GM12865 (cell line): ENCODE data around the gene VASN.

Source experiments
- DNase-seq: peaks from one replicate; pipeline ENCODE4 v3.0.0; 2010; ENCODE audit warnings: low read depth
- H3K4me3 ChIP-seq: 2 replicates; pipeline ENCODE4 v1.5.1; 2011; ENCODE audit warnings: mild to moderate bottlenecking, low read depth, low read length, control low read depth
- CTCF ChIP-seq: IDR thresholded peaks from 2 replicates; pipeline ENCODE4 v1.5.1; 2011; ENCODE audit warnings: low read length, control low read depth, low read depth, inconsistent platforms; ENCODE audit not compliant: insufficient read depth; ENCODE audit errors: missing control alignments

The VASN gene

DNA sequence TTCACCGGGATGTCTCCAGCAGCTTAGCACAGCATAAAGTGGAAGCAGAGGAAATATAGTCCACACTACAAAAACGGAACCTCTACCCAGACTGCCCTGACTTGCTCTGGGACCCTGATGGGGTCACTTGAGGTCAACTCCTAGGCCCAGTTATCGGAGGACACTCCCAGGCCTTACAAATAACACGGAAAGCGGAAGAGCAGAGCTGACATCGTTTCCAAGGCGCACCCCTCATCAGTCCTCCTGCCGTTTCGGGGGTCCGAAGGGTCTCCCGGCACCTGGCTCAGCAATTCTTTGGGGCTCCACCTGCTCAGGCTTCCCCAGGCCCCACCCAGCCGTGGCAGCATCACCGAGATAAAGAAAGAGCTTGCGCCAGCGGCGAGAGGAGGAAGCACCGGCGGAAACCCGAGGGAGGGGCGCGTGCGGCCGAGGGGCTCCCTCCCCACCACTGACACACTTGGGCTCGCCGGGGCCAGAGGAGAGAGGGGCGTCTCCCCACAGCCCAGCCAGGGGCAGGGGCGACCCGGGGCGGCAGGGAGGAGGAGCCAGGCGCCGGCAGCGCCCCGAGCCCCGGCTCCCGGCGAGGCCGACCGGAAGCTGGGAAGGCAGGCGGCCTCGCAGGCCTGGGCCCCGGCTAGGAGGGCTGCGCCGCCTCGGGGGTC is 44.0 kb downstream of the VASN start:
- DNase-seq: peak; percentile 72
- TF ChIP-seq CTCF: no peak
- peak overlapping the region; percentile 90 for H3K4me3 ChIP-seq

DNA sequence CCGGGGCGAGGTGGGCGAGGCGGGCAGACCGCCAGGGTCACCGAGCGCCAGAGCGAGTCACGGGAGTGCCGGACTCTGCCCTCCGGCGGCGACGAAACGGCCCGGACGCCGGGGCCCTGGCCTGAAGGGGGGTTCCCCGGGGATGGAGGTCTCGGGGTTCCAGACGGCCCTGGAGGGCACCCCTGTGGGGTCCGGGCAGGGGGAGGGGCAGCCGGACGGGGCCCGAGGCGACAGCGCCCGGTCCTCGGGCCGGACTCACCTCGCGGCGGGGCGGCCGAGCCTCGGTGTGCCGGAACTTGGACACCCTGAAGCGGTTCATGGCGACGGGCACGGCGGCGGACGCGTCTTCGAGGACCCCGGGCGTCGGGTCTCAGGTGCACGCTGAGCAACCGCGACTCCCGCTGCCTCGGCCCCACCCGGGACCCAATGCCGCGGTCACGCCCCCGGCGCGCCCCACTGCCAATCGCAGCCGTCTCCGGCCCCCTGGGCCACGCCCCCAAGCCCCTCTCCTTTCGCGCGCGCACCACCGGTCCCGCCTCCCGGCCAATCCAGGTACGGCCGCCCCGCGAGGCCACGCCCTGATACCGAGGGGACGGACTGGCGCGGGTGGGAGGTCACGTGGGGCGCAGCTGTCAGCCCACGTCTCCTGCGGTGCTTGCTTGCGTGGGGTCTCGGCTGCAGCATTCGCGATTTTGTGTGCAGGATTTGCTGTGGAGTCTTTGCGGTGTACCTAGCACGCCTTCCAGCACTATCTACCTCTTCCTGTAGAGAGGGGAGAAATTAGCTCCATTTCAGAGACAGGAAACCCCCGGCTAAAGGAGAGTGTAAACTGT is 44.8 kb downstream of the VASN start, which contains the start of gene CORO7:
Gene CORO7 (minus strand): TSS at position 397 of the 833 bp plus-strand sequence. CDS start 78 bp downstream, at position 319.
- H3K4me3 ChIP-seq: peak within 1 kb of the TSS; percentile 90
- peak; percentile 97 for DNase-seq
- no peak for TF ChIP-seq CTCF

DNA sequence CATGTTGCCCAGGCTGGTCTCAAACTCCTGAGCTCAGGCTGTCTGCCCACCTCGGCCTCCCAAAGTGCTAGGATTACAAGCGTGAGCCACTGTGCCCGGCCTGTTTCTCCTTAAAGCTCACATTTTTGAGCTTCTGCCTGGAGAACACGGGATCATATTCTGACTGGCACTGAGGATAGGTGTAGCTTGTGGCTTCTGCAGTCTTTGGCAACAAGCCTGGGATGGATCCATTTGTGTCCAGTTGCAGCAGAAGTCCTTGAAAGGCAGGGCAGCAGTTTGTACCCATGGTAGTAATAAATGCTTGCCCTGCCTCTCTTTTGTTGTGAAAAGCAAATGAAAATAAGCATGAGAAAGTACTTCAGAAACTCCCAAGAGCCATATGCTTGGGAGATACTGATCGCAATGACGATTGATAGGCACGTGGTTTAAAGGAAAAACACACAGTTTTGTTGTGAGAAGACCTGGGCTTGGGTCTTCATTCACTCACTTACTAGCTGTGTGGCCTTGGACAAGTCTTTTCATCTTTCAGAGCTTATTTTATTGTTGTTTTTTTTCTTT is 47.8 kb downstream of the VASN start:
- H3K4me3 ChIP-seq: no peak overlapping the region
- TF ChIP-seq CTCF: no peak
- DNase-seq: no peak

DNA sequence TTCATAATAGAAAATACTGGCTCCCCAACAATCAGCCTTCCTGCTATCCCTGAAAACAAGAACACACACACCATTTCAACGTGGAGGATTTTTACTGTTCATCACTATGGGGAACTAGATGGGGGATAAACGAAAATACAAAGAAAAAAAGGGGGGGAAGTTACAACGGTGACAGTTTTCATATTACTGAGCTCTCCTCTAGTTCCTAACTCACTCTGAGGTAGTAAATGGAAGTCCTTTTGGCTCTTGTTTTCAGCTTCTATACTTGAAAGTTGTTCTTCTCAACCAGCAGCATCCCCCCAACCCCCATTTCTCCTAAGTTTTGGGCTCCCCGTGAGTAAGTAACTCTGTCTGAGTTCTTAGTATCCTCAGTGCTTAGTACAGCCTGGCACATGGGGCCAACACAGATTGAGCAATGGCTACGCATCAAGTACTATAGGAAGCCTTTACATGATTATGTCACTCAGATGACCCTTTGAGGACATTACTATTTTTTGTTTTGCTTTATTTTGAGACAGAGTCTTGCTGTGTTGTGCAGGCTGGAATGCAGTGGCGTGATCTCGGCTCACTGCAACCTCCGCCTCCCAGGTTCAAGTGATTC is 49.0 kb downstream of the VASN start:
- TF ChIP-seq CTCF: no peak
- H3K4me3 ChIP-seq: no peak overlapping the region
- DNase-seq: no peak

DNA sequence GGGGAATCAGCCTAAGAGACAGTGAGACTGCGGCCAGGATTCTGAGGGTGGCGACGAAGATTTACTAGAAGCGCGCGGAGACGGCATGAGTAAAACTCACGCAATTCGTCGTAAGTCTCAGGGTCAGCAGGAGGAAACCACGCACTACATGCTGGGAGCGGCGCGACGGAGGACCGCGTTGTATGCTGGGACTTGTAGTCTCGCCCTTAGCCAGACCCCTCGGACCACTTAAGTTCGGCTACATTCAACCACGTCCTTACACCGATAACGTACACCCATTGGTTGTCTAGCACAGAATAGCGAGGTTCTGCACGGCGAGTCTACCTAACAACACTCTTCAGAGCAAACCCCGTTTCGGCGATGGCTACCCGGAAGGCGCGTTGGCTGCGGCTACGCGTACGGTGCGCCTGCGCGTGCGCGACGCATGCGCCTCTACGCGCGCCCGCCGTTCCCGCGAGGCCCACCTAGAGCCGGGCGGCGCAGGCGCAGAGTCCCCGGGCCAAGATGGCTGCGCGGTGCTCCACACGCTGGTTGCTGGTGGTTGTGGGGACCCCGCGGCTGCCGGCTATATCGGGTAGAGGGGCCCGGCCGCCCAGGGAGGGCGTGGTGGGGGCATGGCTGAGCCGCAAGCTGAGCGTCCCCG is 53.9 kb downstream of the VASN start, which contains the start of gene DNAJA3:
Gene DNAJA3 (plus strand): TSS at position 491 of the 643 bp plus-strand sequence. CDS start 14 bp downstream, at position 505.
- TF ChIP-seq CTCF: no peak
- peak; percentile 97 for DNase-seq
- H3K4me3 ChIP-seq: peak within 1 kb of the TSS; percentile 63

- no peak for TF ChIP-seq CTCF
- peak overlapping the region; percentile 63 for H3K4me3 ChIP-seq
- no peak for DNase-seq
These were observed 54.5 kb downstream of the VASN start for GRCh38 chr16:4426021-4426684.
